ENCODE results near the gene DDX54.
"Not testable (repeated sequence)": the region's sequence is repeated elsewhere in the genome, so short reads cannot be mapped to it uniquely, and the experiment has no call there.

The DDX54 gene

DNA sequence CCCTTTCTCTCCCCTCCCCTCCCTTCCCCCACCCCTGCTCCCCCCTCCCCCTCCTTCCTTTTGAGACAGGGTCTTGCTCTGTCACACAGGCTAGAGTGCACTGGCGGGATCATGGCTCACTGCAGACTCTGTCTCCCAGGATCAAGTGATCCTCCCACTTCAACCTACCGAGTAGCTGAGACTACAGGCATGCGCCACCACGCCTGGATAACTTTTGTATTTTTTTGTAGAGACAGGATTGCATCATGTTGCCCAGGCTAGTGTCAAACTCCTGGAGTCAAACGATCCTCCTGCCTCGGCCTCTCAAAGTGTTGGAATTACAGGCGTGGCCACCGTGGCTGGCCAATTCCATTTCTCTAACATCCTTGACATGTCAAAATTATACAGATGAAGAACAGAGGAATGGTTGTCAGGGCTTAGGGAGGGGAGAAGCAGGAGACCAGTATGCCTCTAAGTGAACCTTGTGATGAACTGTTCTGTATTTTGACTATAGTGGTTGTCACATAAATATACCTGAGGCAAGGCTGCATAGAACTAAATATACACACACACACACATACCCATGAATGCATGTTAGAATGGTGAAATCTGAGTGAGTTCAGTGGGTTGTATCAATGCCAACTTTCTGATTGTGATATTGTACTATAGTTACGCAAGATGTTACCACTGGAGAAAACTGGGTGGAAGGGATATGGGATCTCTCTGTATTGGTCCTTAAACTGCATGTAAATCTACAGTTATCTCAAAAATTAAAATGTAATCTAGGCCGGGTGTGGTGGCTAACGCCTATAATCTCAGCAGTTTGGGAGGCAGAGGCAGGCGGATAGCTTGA, 39.3 kb downstream of the DDX54 start:
- in situ Hi-C loops (cut with HindIII; ENCODE audit: low sequenced_read_pairs), result no loop called here
- H3K4me3 ChIP-seq (ENCODE audit: low read depth, low read length), result no peak overlapping the region
- DNase-seq (ENCODE audit: low read depth), result no peak
- TF ChIP-seq, protein P1, sequence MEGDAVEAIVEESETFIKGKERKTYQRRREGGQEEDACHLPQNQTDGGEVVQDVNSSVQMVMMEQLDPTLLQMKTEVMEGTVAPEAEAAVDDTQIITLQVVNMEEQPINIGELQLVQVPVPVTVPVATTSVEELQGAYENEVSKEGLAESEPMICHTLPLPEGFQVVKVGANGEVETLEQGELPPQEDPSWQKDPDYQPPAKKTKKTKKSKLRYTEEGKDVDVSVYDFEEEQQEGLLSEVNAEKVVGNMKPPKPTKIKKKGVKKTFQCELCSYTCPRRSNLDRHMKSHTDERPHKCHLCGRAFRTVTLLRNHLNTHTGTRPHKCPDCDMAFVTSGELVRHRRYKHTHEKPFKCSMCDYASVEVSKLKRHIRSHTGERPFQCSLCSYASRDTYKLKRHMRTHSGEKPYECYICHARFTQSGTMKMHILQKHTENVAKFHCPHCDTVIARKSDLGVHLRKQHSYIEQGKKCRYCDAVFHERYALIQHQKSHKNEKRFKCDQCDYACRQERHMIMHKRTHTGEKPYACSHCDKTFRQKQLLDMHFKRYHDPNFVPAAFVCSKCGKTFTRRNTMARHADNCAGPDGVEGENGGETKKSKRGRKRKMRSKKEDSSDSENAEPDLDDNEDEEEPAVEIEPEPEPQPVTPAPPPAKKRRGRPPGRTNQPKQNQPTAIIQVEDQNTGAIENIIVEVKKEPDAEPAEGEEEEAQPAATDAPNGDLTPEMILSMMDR (IDR thresholded peaks at IDR 0.05; ENCODE audit: low read depth, low read length, missing control alignments), result no peak

DNA sequence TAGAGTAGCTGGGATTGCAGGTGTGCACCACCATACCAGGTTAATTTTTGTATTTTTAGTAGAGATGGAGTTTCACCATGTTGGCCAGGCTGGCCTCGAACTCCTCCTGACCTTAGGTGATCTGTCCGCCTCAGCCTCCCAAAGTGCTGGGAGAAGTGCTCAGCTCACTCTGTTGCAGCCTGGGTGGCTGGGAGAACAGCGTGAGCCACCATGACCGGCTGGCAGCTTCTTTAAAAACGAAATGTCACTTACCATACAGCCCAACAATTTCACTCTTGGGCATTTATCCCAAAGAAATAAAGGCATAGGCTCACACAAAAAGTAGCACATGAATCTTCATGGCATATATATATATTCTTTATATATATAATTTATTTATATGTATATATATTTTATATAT, 40.5 kb downstream of the DDX54 start:
- TF ChIP-seq, protein P1 (IDR thresholded peaks at IDR 0.05; ENCODE audit: low read depth, low read length, missing control alignments), result no peak
- no peak overlapping the region for H3K4me3 ChIP-seq (ENCODE audit: low read depth, low read length)
- DNase-seq (ENCODE audit: low read depth), result no peak
- in situ Hi-C loops (cut with HindIII; ENCODE audit: low sequenced_read_pairs), result no loop called here

DNA sequence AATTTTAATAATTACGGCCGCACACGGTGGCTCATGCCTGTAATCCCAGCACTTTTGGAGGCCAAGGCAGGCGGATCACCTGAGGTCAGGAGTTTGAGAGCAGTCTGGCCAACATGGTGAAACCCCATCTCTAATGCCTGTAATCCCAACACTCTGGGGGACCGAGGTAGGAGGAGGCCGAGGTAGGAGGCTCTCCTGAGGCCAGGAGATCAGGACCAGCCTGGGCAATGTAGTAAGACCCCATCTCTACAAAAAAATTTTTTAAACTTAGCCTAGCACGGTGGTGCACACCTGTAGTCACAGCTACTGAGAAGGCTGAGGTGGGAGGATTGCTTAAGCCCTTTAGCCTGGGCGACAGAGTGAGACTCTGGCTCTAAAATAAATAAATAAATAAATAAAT, 41.3 kb downstream of the DDX54 start:
- TF ChIP-seq, protein P1 (IDR thresholded peaks at IDR 0.05; ENCODE audit: low read depth, low read length, missing control alignments), result no peak
- no peak for DNase-seq (ENCODE audit: low read depth)
- in situ Hi-C loops (cut with HindIII; ENCODE audit: low sequenced_read_pairs), result no loop called here
- no peak overlapping the region for H3K4me3 ChIP-seq (ENCODE audit: low read depth, low read length)

DNA sequence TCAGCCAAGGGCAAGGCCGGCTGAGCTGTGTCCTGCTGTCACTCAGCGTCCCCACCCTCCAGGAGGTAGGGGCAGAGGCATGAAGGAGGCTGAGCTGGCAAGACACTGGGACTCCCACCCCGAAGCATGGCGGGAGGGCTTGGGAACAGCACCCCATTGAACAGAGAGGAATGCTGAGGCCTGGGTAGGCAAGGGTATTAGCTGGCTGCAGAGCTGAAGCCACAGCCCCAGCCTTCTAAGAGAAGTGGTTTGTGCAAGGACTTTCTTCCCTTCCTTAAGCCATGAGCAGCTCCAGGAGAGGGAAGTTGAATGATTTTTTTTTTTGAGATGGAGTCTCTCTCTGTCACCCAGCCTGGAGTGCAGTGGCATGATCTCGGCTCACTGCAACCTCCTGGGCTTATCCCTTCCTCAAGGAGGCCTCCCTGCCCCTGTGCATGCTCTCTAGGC, 42.4 kb downstream of the DDX54 start:
- in situ Hi-C loops (cut with HindIII; ENCODE audit: low sequenced_read_pairs), result no loop called here
- no peak overlapping the region for H3K4me3 ChIP-seq (ENCODE audit: low read depth, low read length)
- no peak for DNase-seq (ENCODE audit: low read depth)
- TF ChIP-seq, protein P1 (IDR thresholded peaks at IDR 0.05; ENCODE audit: low read depth, low read length, missing control alignments), result no peak

DNA sequence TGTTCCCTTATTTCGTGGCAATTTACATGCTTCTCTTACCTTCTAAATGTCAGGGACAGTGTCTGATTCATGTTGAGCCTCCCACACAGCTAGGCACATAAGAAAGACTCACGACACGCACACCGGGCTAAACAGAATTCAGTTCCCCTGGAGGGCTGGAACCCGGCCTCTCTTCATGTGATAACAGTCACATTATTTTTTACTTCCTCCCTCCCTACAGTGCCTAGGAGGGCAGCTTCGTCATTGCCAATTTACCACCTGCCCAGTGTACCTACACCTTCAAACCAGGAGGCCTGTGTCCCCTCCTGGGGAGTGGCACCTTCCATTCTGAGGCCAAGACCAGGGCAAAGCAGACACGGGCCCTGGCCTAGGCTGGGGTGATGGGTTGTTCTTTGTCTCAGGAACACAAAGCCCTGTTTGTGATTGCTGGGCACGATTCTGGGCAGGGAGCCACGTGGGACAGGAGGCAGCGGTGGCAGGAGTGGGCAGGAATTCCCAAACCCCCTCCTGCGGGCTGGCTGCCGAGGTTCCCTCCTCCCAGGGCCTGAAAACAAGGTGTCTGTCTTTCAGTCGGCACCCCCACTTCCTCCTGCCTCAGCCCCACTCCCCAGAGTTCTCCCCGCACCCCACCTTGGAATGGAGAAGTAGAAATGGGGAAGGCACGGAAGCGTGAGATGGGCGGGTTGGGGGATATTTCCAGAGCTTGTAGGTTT, 42.9 kb downstream of the DDX54 start:
- DNase-seq (ENCODE audit: low read depth), result no peak
- no peak overlapping the region for H3K4me3 ChIP-seq (ENCODE audit: low read depth, low read length)
- in situ Hi-C loops (cut with HindIII; ENCODE audit: low sequenced_read_pairs), result no loop called here
- TF ChIP-seq, protein P1 (IDR thresholded peaks at IDR 0.05; ENCODE audit: low read depth, low read length, missing control alignments), result no peak

DNA sequence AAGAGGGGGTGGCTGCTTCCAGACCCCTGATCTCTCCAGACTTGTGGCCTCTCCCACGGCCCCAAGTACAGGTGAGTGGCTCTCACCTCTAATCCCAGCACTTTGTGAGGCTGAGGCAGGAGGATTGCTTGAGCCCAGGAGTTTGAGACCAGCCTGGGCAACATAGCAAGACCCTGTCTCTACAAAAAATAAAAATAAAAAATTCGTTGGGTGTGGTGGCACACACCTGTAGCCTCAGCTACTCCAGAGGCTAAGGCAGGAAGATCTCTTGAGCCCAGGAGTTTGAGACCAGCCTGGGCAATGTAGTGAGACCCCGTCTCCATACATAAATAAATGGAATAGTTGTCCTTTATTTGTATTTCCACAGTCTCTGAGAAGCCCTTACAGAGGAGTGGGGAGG, 43.6 kb downstream of the DDX54 start:
- H3K4me3 ChIP-seq (ENCODE audit: low read depth, low read length); DNase-seq (ENCODE audit: low read depth); in situ Hi-C loops (cut with HindIII; ENCODE audit: low sequenced_read_pairs): not testable (repeated sequence)

DNA sequence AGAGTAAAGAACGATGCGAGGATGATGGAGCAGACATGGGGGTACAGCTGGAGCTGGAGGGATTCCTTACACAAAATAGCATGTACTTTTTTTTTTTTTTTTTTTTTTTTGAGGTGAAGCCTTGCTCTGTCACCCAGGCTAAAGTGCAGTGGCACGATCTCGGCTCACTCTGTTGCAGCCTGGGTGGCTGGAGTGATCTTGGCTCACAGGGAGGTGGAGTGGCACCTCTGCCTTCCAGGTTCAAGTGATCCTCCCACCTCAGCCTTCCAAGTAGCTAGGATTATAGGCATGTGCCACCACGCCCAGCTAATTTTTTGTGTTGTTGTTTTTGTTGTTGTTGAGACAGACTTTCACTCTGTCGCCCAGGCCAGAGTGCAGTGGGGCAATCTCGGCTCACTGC, 44.6 kb downstream of the DDX54 start:
- no peak for DNase-seq (ENCODE audit: low read depth)
- in situ Hi-C loops (cut with HindIII; ENCODE audit: low sequenced_read_pairs), result no loop called here
- TF ChIP-seq, protein P1 (IDR thresholded peaks at IDR 0.05; ENCODE audit: low read depth, low read length, missing control alignments), result no peak
- H3K4me3 ChIP-seq (ENCODE audit: low read depth, low read length), result no peak overlapping the region

Measured in astrocyte of the cerebellum (primary cell).